ENCODE data around the gene GKN2.

The GKN2 gene

DNA sequence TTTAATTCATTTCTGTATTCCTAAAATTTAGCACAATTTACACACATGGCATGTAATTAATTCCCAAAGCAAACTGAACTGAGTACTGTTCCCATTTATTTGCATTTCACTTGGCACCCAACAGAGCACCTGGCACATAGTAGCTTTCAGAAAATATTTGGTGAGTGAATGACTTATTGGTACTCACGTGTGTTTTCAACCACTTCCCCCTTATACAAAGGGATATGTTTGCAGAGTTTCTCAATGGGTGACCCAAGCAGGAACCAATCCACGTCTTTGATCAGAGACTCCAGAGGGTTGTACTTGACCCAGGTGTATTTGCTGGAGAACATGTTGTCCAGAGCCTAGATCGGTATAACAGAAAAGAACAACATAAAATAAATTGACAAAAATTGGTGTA is 6.6 kb downstream of the GKN2 start:
- no peak for DNase-seq
- Histone ChIP-seq H4K20me1 (ENCODE audit: insufficient read depth, low read length) (no peaks in the 10 kb centered on the region), H3K27ac (ENCODE audit: low read length) (no peak overlapping the region), H3K27me3 (replicated peaks; ENCODE audit: insufficient read depth, low read length) (no peaks in the 10 kb centered on the region), H2AFZ (ENCODE audit: low read length) (no peak overlapping the region), H3K9ac (ENCODE audit: low read length) (no peak overlapping the region), H3K9me3 (replicated peaks; ENCODE audit: insufficient read depth, low read length) (no peaks in the 10 kb centered on the region), H3K4me1 (ENCODE audit: low read length) (no peaks in the 10 kb centered on the region; the same call in 1 of the 2 replicates), H3F3A (ENCODE audit: insufficient read depth, low read length) (no peaks in the 10 kb centered on the region), H3K9me2 (replicated peaks; ENCODE audit: insufficient read depth, low read length) (no peaks in the 10 kb centered on the region; the same call in 1 of the 2 replicates), H3K36me3 (replicated peaks; ENCODE audit: insufficient read depth, low read length) (no peaks in the 10 kb centered on the region), H3K79me2 (ENCODE audit: low read length) (no peaks in the 10 kb centered on the region), H3K4me3 (ENCODE audit: low read length) (no peak overlapping the region), H3K4me2 (ENCODE audit: low read depth, low read length) (no peak overlapping the region)
- TF ChIP-seq, protein P1, sequence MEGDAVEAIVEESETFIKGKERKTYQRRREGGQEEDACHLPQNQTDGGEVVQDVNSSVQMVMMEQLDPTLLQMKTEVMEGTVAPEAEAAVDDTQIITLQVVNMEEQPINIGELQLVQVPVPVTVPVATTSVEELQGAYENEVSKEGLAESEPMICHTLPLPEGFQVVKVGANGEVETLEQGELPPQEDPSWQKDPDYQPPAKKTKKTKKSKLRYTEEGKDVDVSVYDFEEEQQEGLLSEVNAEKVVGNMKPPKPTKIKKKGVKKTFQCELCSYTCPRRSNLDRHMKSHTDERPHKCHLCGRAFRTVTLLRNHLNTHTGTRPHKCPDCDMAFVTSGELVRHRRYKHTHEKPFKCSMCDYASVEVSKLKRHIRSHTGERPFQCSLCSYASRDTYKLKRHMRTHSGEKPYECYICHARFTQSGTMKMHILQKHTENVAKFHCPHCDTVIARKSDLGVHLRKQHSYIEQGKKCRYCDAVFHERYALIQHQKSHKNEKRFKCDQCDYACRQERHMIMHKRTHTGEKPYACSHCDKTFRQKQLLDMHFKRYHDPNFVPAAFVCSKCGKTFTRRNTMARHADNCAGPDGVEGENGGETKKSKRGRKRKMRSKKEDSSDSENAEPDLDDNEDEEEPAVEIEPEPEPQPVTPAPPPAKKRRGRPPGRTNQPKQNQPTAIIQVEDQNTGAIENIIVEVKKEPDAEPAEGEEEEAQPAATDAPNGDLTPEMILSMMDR (IDR thresholded peaks at IDR 0.05; ENCODE audit: low read length), result no peak
- TF ChIP-seq EZH2phosphoT487 (IDR thresholded peaks at IDR 0.05; ENCODE audit: low read length) (no peak), EZH2 (optimal IDR thresholded peaks at IDR 0.05; ENCODE audit: low read depth, low read length) (no peak)

DNA sequence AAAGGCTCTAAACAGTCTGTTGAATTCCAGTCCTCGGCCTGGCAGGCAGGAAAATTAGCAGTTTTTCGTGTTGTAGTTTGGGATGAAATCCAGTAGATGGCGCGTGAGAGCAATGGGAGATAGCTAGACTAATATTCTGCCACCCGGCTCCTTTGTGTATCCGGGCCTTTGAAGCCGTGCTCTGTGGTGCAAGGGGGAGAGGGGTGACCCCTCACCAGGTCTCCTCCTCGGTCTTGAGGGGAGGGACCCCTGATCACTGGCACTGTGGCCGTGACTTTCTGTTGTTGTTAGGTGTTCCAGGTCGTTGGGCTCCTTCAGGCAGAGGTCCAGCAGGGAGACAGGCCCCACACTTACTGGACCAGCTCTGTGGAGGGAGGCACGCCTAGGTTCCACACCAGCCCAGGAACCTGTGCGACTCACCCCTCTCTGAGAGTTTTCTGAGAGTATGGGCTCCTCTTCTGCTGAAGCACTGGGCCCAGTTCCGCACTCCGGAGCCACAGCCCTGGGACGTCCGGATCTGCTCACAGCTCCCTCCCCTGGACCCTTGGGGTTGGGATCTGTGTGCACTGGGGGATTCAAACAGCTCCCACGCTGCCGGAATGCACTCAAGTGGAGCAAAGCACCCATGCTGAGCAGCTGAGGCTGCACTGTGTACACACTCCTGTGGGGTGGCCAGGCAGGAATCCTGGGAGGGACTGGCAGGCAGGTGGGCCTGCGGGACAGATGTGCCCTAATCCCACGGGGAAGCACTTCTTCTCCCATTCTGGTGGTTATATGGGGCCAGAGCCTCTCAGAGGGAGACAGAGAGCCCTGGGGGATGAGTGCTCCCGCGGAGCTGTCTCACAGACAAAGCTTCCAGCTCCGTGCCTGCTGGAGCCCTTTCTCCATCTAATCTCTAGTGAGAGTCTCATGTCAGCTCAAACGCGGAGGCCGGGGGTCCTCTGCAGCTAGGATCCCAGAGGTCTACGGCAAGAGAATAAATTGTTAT is 8.8 kb downstream of the GKN2 start:
- no peak overlapping the region for H3K4me3 ChIP-seq (ENCODE audit: low read length)

DNA sequence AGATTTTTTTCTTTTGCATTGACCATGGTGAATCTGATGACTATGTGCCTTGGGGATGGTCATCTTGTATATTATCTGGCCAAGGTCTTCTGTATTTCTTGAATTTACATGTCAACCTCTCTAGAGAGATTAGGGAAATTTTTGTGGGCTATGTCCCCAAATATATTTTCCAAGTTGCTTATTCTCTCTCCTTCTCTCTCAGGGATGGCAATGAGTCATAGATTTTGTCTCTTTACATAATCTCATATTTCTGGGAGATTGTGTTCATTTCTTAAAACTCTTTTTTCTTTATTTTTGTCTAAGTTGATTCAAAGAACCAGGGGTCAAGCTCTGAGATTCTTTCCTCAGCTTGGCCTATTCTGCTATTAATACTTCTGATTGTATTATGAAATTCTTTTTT is 9.9 kb downstream of the GKN2 start:
- H3F3A ChIP-seq (ENCODE audit: insufficient read depth, low read length), result no peaks in the 10 kb centered on the region
- no peaks in the 10 kb centered on the region for H3K79me2 ChIP-seq (ENCODE audit: low read length)
- no peaks in the 10 kb centered on the region for H3K9me3 ChIP-seq (replicated peaks; ENCODE audit: insufficient read depth, low read length)
- H3K9me2 ChIP-seq (replicated peaks; ENCODE audit: insufficient read depth, low read length), result no peaks in the 10 kb centered on the region
- H3K36me3 ChIP-seq (replicated peaks; ENCODE audit: insufficient read depth, low read length), result no peaks in the 10 kb centered on the region
- TF ChIP-seq EZH2phosphoT487 (IDR thresholded peaks at IDR 0.05; ENCODE audit: low read length), result no peak
- TF ChIP-seq EZH2 (optimal IDR thresholded peaks at IDR 0.05; ENCODE audit: low read depth, low read length), result no peak
- TF ChIP-seq, protein P1 (IDR thresholded peaks at IDR 0.05; ENCODE audit: low read length), result no peak
- no peak overlapping the region for H3K27ac ChIP-seq (ENCODE audit: low read length)
- H4K20me1 ChIP-seq (ENCODE audit: insufficient read depth, low read length), result no peaks in the 10 kb centered on the region
- H3K27me3 ChIP-seq (replicated peaks; ENCODE audit: insufficient read depth, low read length), result no peaks in the 10 kb centered on the region
- no peak overlapping the region for H3K4me2 ChIP-seq (ENCODE audit: low read depth, low read length)
- DNase-seq, result no peak
- no peaks in the 10 kb centered on the region; the same call in 1 of the 2 replicates for H3K4me1 ChIP-seq (ENCODE audit: low read length)
- no peak overlapping the region for H2AFZ ChIP-seq (ENCODE audit: low read length)
- H3K4me3 ChIP-seq (ENCODE audit: low read length), result no peak overlapping the region
- no peak overlapping the region for H3K9ac ChIP-seq (ENCODE audit: low read length)

More for the DNA sequence above, 8.8 kb downstream of the GKN2 start:
- DNase-seq, result peak; percentile 63
- no peaks in the 10 kb centered on the region; the same call in 1 of the 2 replicates for H3K9me2 ChIP-seq (replicated peaks; ENCODE audit: insufficient read depth, low read length)
- H3K9ac ChIP-seq (ENCODE audit: low read length), result no peak overlapping the region
- H3K9me3 ChIP-seq (replicated peaks; ENCODE audit: insufficient read depth, low read length), result no peaks in the 10 kb centered on the region
- H3F3A ChIP-seq (ENCODE audit: insufficient read depth, low read length), result no peaks in the 10 kb centered on the region
- H2AFZ ChIP-seq (ENCODE audit: low read length), result peak overlapping the region; percentile 78
- H3K36me3 ChIP-seq (replicated peaks; ENCODE audit: insufficient read depth, low read length), result no peaks in the 10 kb centered on the region
- no peaks in the 10 kb centered on the region for H4K20me1 ChIP-seq (ENCODE audit: insufficient read depth, low read length)
- H3K4me1 ChIP-seq (ENCODE audit: low read length), result no peaks in the 10 kb centered on the region; the same call in 1 of the 2 replicates
- H3K79me2 ChIP-seq (ENCODE audit: low read length), result no peaks in the 10 kb centered on the region
- H3K4me2 ChIP-seq (ENCODE audit: low read depth, low read length), result no peak overlapping the region
- TF ChIP-seq EZH2phosphoT487 (IDR thresholded peaks at IDR 0.05; ENCODE audit: low read length), result no peak
- no peak for TF ChIP-seq EZH2 (optimal IDR thresholded peaks at IDR 0.05; ENCODE audit: low read depth, low read length)
- TF ChIP-seq, protein P1 (IDR thresholded peaks at IDR 0.05; ENCODE audit: low read length), result peak; percentile 80
- H3K27me3 ChIP-seq (replicated peaks; ENCODE audit: insufficient read depth, low read length), result no peaks in the 10 kb centered on the region
- H3K27ac ChIP-seq (ENCODE audit: low read length), result no peak overlapping the region
